ENCODE data around the gene DCAF4. TPM values are rescaled to one million over a fixed set of nuclear protein-coding genes. Genes with fewer than 3 reads are reported as not detected.

The DCAF4 gene
- total RNA-seq, 1 experiment from 2014 or later = 23.4 TPM

- CTCF ChIA-PET = no interaction called here
Measured at GRCh38 chr14:72932893-72933292, 6.6 kb downstream of the DCAF4 start.

GRCh38 chr14:72939630-72940029 lies 13.4 kb downstream of the DCAF4 start:
- Histone ChIP-seq H3K36me3 (ENCODE audit: insufficient read depth, low read length, poor library complexity, severe bottlenecking) (peaks cover 15% of the 10 kb centered on the region), H3K4me1 (ENCODE audit: insufficient read depth, low read length, poor library complexity, severe bottlenecking) (no peaks in the 10 kb centered on the region), H3K27me3 (replicated peaks; ENCODE audit: insufficient read depth, low read depth, low read length, poor library complexity) (no peaks in the 10 kb centered on the region), H3K4me3 (ENCODE audit: low read depth, low read length, poor library complexity, severe bottlenecking) (no peak overlapping the region), H3K27ac (ENCODE audit: low read depth, low read length, poor library complexity, severe bottlenecking) (no peak overlapping the region), H3K9me3 (ENCODE audit: low read depth, low read length, poor library complexity, severe bottlenecking) (no peaks in the 10 kb centered on the region)
- intact Hi-C loops (cut with micrococcal nuclease; ENCODE audit: unreplicated experiment) = no loop called here
- no TSS peak for BruUV-seq (replicated peaks)
- ChIA-PET CTCF (no interaction called here), POLR2A (ENCODE audit: low non-redundant PET) (interaction anchor here (0.6 kb wide), 1 partner anchor 34 kb away, joined by 7 read pairs; no protein-coding TSS in a partner anchor)
- no peak for TF ChIP-seq CTCF (conservative IDR thresholded peaks at IDR 0.05; ENCODE audit: low read depth, low read length)
- no peak for TF ChIP-seq EZH2 (IDR thresholded peaks at IDR 0.05; ENCODE audit: borderline replicate concordance, low read depth, low read length, poor library complexity, severe bottlenecking)
- DNase-seq (ENCODE audit: low spot score) = no peak

More at GRCh38 chr14:72932893-72933292, 6.6 kb downstream of the DCAF4 start:
- Histone ChIP-seq H3K9me3 (ENCODE audit: low read depth, low read length, poor library complexity, severe bottlenecking) (no peaks in the 10 kb centered on the region), H3K4me1 (ENCODE audit: insufficient read depth, low read length, poor library complexity, severe bottlenecking) (no peaks in the 10 kb centered on the region), H3K36me3 (ENCODE audit: insufficient read depth, low read length, poor library complexity, severe bottlenecking) (no peaks in the 10 kb centered on the region), H3K4me3 (ENCODE audit: low read depth, low read length, poor library complexity, severe bottlenecking) (no peak overlapping the region), H3K27ac (ENCODE audit: low read depth, low read length, poor library complexity, severe bottlenecking) (no peak overlapping the region), H3K27me3 (replicated peaks; ENCODE audit: insufficient read depth, low read depth, low read length, poor library complexity) (no peaks in the 10 kb centered on the region)
- DNase-seq (ENCODE audit: low spot score) = no peak
- POLR2A ChIA-PET (ENCODE audit: low non-redundant PET) = no interaction called here
- no TSS peak for BruUV-seq (replicated peaks)
- TF ChIP-seq EZH2 (IDR thresholded peaks at IDR 0.05; ENCODE audit: borderline replicate concordance, low read depth, low read length, poor library complexity, severe bottlenecking) = no peak
- no peak for TF ChIP-seq CTCF (conservative IDR thresholded peaks at IDR 0.05; ENCODE audit: low read depth, low read length)
- intact Hi-C loops (cut with micrococcal nuclease; ENCODE audit: unreplicated experiment) = no loop called here

GRCh38 chr14:72941286-72941985 lies 15.2 kb downstream of the DCAF4 start:
- BruUV-seq (replicated peaks) = no TSS peak
- DNase-seq (ENCODE audit: low spot score) = no peak
- CTCF ChIA-PET = no interaction called here

More at GRCh38 chr14:72941286-72941985, 15.2 kb downstream of the DCAF4 start:
- Histone ChIP-seq H3K27ac (ENCODE audit: low read depth, low read length, poor library complexity, severe bottlenecking) (no peak overlapping the region), H3K36me3 (ENCODE audit: insufficient read depth, low read length, poor library complexity, severe bottlenecking) (peaks cover 15% of the 10 kb centered on the region), H3K9me3 (ENCODE audit: low read depth, low read length, poor library complexity, severe bottlenecking) (no peaks in the 10 kb centered on the region), H3K4me1 (ENCODE audit: insufficient read depth, low read length, poor library complexity, severe bottlenecking) (no peaks in the 10 kb centered on the region), H3K4me3 (ENCODE audit: low read depth, low read length, poor library complexity, severe bottlenecking) (no peak overlapping the region), H3K27me3 (replicated peaks; ENCODE audit: insufficient read depth, low read depth, low read length, poor library complexity) (no peaks in the 10 kb centered on the region)
- TF ChIP-seq CTCF (conservative IDR thresholded peaks at IDR 0.05; ENCODE audit: low read depth, low read length) (no peak), EZH2 (IDR thresholded peaks at IDR 0.05; ENCODE audit: borderline replicate concordance, low read depth, low read length, poor library complexity, severe bottlenecking) (no peak)
- intact Hi-C loops (cut with micrococcal nuclease; ENCODE audit: unreplicated experiment) = no loop called here
- POLR2A ChIA-PET (ENCODE audit: low non-redundant PET) = no interaction called here
